PC-3 (cell line): ENCODE measurements around the gene SAMD9.

Experiments used
- CTCF ChIP-seq: fragments of 300-600 bp; sonication (generic); conservative IDR thresholded peaks from 2 replicates; pipeline ENCODE4 v1.5.1; 2017; ENCODE audit warnings: antibody characterized with exemption, low read depth, mild to moderate bottlenecking, low read length
- EZH2 ChIP-seq: fragments of 300-600 bp; sonication (generic); IDR thresholded peaks from one replicate; pipeline ENCODE4 v1.6.1; 2017; ENCODE audit warnings: antibody characterized with exemption, mild to moderate bottlenecking, low read length; ENCODE audit not compliant: unreplicated experiment

GRCh38 chr7:93132216-93132615, 14.4 kb upstream of the SAMD9 start:
- TF ChIP-seq CTCF, result no peak
- TF ChIP-seq EZH2, result no peak
